Measurements from ENCODE around the gene FAM76B.
A peak's percentile ranks its signal among the peaks of the same experiment; 100 is the strongest.
"Not testable (repeated sequence)": the region's sequence is repeated elsewhere in the genome, so short reads cannot be mapped to it uniquely, and the experiment has no call there.

Gene FAM76B

GRCh38 chr11:95789506-95790122 lies at the start of gene FAM76B:
FAM76B (minus strand) TSS chr11:95789782; CDS start chr11:95789478, 304 bp downstream.
- peak; percentile 99 for DNase-seq (ENCODE audit: low spot score)

GRCh38 chr11:95835768-95836488 lies 46.3 kb upstream of the FAM76B start:
- peak; percentile 67 for DNase-seq (ENCODE audit: low spot score)

- no peak for DNase-seq (ENCODE audit: low spot score)
Measured at GRCh38 chr11:95835351-95835750, 45.8 kb upstream of the FAM76B start.

GRCh38 chr11:95833378-95833777 lies 43.8 kb upstream of the FAM76B start:
- no peak for DNase-seq (ENCODE audit: low spot score)

- no peak for DNase-seq (ENCODE audit: low spot score)
Measured at GRCh38 chr11:95832763-95833162, 43.2 kb upstream of the FAM76B start.

- no peak for DNase-seq (ENCODE audit: low spot score)
Measured at GRCh38 chr11:95831198-95831883, 41.8 kb upstream of the FAM76B start.

GRCh38 chr11:95829580-95830259 lies 40.1 kb upstream of the FAM76B start:
- no peak for DNase-seq (ENCODE audit: low spot score)

- DNase-seq (ENCODE audit: low spot score), result no peak
Measured at GRCh38 chr11:95827696-95828095, 38.1 kb upstream of the FAM76B start.

- no peak for DNase-seq (ENCODE audit: low spot score)
Measured at GRCh38 chr11:95821640-95822039, 32.1 kb upstream of the FAM76B start.

GRCh38 chr11:95816037-95816436 lies 26.5 kb upstream of the FAM76B start:
- no peak for DNase-seq (ENCODE audit: low spot score)

- not testable (repeated sequence) for DNase-seq (ENCODE audit: low spot score)
Measured at GRCh38 chr11:95811052-95811451, 21.5 kb upstream of the FAM76B start.

GRCh38 chr11:95806464-95806863 lies 16.9 kb upstream of the FAM76B start:
- DNase-seq (ENCODE audit: low spot score), result not testable (repeated sequence)

- no peak for DNase-seq (ENCODE audit: low spot score)
Measured at GRCh38 chr11:95805869-95806268, 16.3 kb upstream of the FAM76B start.

- no peak for DNase-seq (ENCODE audit: low spot score)
Measured at GRCh38 chr11:95803973-95804372, 14.4 kb upstream of the FAM76B start.

- no peak for DNase-seq (ENCODE audit: low spot score)
Measured at GRCh38 chr11:95802806-95803205, 13.2 kb upstream of the FAM76B start.

- DNase-seq (ENCODE audit: low spot score), result no peak
Measured at GRCh38 chr11:95800438-95800837, 10.9 kb upstream of the FAM76B start.

GRCh38 chr11:95799546-95799945 lies 10.0 kb upstream of the FAM76B start:
- no peak for DNase-seq (ENCODE audit: low spot score)

GRCh38 chr11:95796501-95796900 lies 6.9 kb upstream of the FAM76B start:
- DNase-seq (ENCODE audit: low spot score), result no peak

- no peak for DNase-seq (ENCODE audit: low spot score)
Measured at GRCh38 chr11:95795627-95796295, 6.2 kb upstream of the FAM76B start.

GRCh38 chr11:95794086-95794485 lies 4.5 kb upstream of the FAM76B start:
- no peak for DNase-seq (ENCODE audit: low spot score)

GRCh38 chr11:95793116-95793515 lies 3.5 kb upstream of the FAM76B start:
- no peak for DNase-seq (ENCODE audit: low spot score)

- DNase-seq (ENCODE audit: low spot score), result no peak
Measured at GRCh38 chr11:95792700-95793099, 3.1 kb upstream of the FAM76B start.

Data from hematopoietic multipotent progenitor cell treated with erythropoietin and hydrocortisone succinate and interleukin-3 and kit ligand, for 15 days (in vitro differentiated cells).